Prostate gland (tissue), 2 donors: ENCODE measurements around the gene SYNC. TPM values are rescaled to one million over a fixed set of nuclear protein-coding genes. Genes with fewer than 3 reads are reported as not detected.

Experiments
- DNase-seq: peaks from one replicate; pipeline ENCODE4 v3.0.0-alpha.2; 2019; ENCODE audit warnings: low spot score
- H3K27ac ChIP-seq, 2 donors: fragments of 200-600 bp; sonication (generic); 2 replicates each; pipeline ENCODE4 v1.5.1; 2017 to 2019
- H3K27me3 ChIP-seq: fragments of 200-600 bp; sonication (generic); replicated peaks from 2 replicates; pipeline ENCODE4 v1.5.1; 2019; ENCODE audit not compliant: insufficient read depth
- H3K36me3 ChIP-seq, 2 donors: fragments of 200-600 bp; sonication (generic); 1 replicate in 1 of 2; 2 replicates in 1 of 2; pipeline versions ENCODE4 v1.5.1 to v1.8.1; 2017 to 2019
- H3K4me1 ChIP-seq: fragments of 200-600 bp; sonication (generic); replicated peaks from 2 replicates; pipeline ENCODE4 v1.5.1; 2019
- H3K4me3 ChIP-seq, 2 donors: fragments of 200-600 bp; sonication (generic); 2 replicates each; pipeline ENCODE4 v1.5.1; 2017 to 2019
- H3K9me3 ChIP-seq: fragments of 200-600 bp; sonication (generic); 2 replicates; pipeline ENCODE4 v1.5.1; 2017
- CTCF ChIP-seq, 4 experiments: fragments of 200-600 bp in 2 of 4; fragments of 450-650 bp in 2 of 4; sonication (generic) in 2 of 4; IDR thresholded peaks; 1 replicate in 3 of 4; 2 replicates in 1 of 4; pipeline ENCODE4 v1.5.1; 2016 to 2019; ENCODE audit warnings: antibody characterized with exemption in 4 of 4, mild to moderate bottlenecking in 2 of 4, moderate library complexity in 2 of 4
- POLR2A ChIP-seq: fragments of 450-650 bp; IDR thresholded peaks from one replicate; pipeline ENCODE4 v1.6.1; 2016; ENCODE audit warnings: antibody characterized with exemption, mild to moderate bottlenecking
- POLR2AphosphoS5 ChIP-seq: sonication (generic); formaldehyde crosslinking; IDR thresholded peaks from one replicate; pipeline ENCODE4 v1.6.1; 2017; ENCODE audit warnings: antibody characterized with exemption
- WGBS: methylation state at CpG from one replicate; pipeline ENCODE4 v1.1.5; 2018; 5-methylcytosine and 5-hydroxymethylcytosine counted together
- intact Hi-C: fragments of 100-400 bp; cut with DNase I; formaldehyde crosslinking; loops from one replicate; pipeline ENCODE4 v1.14.2; 2022
- total RNA-seq, 2 donors: library from RNA; depleted of rRNA; stranded (reverse); fragments of >200 nt; gene quantifications; one replicate each; pipeline ENCODE4 v1.1.0, GENCODE V29; 2016

The SYNC gene
- total RNA-seq, 2 donors from 2014 or later, result 7.9 to 18.2 TPM

- TF ChIP-seq POLR2A (no peak), CTCF (IDR thresholded peaks at IDR 0.05) (no peak), POLR2AphosphoS5 (no peak)
- WGBS, result 78% methylated on average over 9 of the region's 9 CpGs
- DNase-seq, result no peak
- Histone ChIP-seq H3K36me3 (no peaks in the 10 kb centered on the region), H3K9me3 (no peaks in the 10 kb centered on the region), H3K27ac (peak overlapping the region in 1 of 2 donors; percentile 36), H3K4me3 (no peak overlapping the region), H3K4me1 (peaks cover 7% of the 10 kb centered on the region), H3K27me3 (no peaks in the 10 kb centered on the region)
- intact Hi-C loops, result no loop called here
Measured at GRCh38 chr1:32746130-32746529, 43.6 kb upstream of the SYNC start.

GRCh38 chr1:32744071-32744425 lies 41.5 kb upstream of the SYNC start:
- DNase-seq, result no peak
- no peaks in the 10 kb centered on the region for H3K27me3 ChIP-seq
- no peaks in the 10 kb centered on the region for H3K36me3 ChIP-seq
- peaks cover 7% of the 10 kb centered on the region for H3K4me1 ChIP-seq
- no peak for TF ChIP-seq CTCF (IDR thresholded peaks at IDR 0.05)
- no peak for TF ChIP-seq POLR2AphosphoS5
- TF ChIP-seq POLR2A, result no peak
- peak overlapping the region; percentile 93 to 96 for H3K27ac ChIP-seq
- intact Hi-C loops, result no loop called here
- no peaks in the 10 kb centered on the region for H3K9me3 ChIP-seq
- peak overlapping the region in 1 of 2 donors; percentile 84 for H3K4me3 ChIP-seq

GRCh38 chr1:32743380-32744070 lies 41.0 kb upstream of the SYNC start:
- WGBS, result 18% methylated on average over 6 of the region's 6 CpGs
- intact Hi-C loops, result no loop called here
- DNase-seq, result no peak
- Histone ChIP-seq H3K36me3 (no peaks in the 10 kb centered on the region), H3K4me3 (peak overlapping the region in 1 of 2 donors; percentile 84), H3K27ac (peak overlapping the region; percentile 93 to 96), H3K4me1 (peaks cover 7% of the 10 kb centered on the region), H3K9me3 (no peaks in the 10 kb centered on the region), H3K27me3 (no peaks in the 10 kb centered on the region)
- peak; percentile 27 for TF ChIP-seq POLR2A
- TF ChIP-seq POLR2AphosphoS5, result peak; percentile 64
- TF ChIP-seq CTCF (IDR thresholded peaks at IDR 0.05), result peak in 1 of 4 experiments; percentile 10

- H3K4me1 ChIP-seq, result peaks cover 7% of the 10 kb centered on the region
- intact Hi-C loops, result no loop called here
- TF ChIP-seq POLR2A (peak; percentile 12), POLR2AphosphoS5 (no peak)
- no peaks in the 10 kb centered on the region for H3K27me3 ChIP-seq
- peak overlapping the region; percentile 93 to 96 for H3K27ac ChIP-seq
- DNase-seq, result no peak
- H3K36me3 ChIP-seq, result no peaks in the 10 kb centered on the region
- peak overlapping the region; percentile 79 to 84 for H3K4me3 ChIP-seq
- WGBS, result 36% methylated on average over 4 of the region's 4 CpGs
- no peaks in the 10 kb centered on the region for H3K9me3 ChIP-seq
Measured at GRCh38 chr1:32742956-32743355, 40.4 kb upstream of the SYNC start.

GRCh38 chr1:32742199-32742947 lies 39.8 kb upstream of the SYNC start:
- H3K27ac ChIP-seq, result peak overlapping the region; percentile 93 to 96
- no peaks in the 10 kb centered on the region for H3K9me3 ChIP-seq
- 31% methylated on average over 6 of the region's 28 CpGs for WGBS
- no peaks in the 10 kb centered on the region for H3K27me3 ChIP-seq
- peak overlapping the region; percentile 79 to 84 for H3K4me3 ChIP-seq
- H3K4me1 ChIP-seq, result peaks cover 7% of the 10 kb centered on the region
- intact Hi-C loops, result no loop called here
- no peak for DNase-seq
- TF ChIP-seq CTCF (IDR thresholded peaks at IDR 0.05) (no peak), POLR2A (peak; percentile 3), POLR2AphosphoS5 (no peak)
- H3K36me3 ChIP-seq, result no peaks in the 10 kb centered on the region
